ENCODE measurements around the gene SALL3. TPM values are rescaled to one million over a fixed set of nuclear protein-coding genes. Genes with fewer than 3 reads are reported as not detected.

The SALL3 gene
- total and polyA plus RNA-seq, 2 of the 4 experiments (the other 2 are of a cell fraction) = not detected

DNA sequence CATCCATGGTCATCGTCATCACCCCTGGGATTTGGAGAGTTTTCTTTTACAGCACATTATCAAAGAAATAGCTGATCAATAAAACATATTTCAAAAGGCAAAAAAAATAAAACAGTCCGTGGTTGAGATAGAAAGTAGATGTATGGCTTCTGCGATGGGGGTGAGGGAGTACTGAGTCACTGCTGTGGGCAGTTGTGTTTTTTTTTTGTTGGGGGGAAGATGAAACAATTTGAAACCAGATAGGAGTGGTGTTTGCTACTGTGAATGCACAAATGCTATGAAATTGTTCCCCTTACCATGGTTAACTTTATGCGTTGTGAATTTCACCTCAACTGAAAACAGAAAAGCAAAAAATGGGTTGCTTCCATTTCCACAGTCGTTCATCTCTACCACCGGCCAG, 11.9 kb upstream of the SALL3 start (continued):
- no peak for TF ChIP-seq MXI1 (IDR thresholded peaks at IDR 0.05; ENCODE audit: borderline replicate concordance, low read depth, low read length)

DNA sequence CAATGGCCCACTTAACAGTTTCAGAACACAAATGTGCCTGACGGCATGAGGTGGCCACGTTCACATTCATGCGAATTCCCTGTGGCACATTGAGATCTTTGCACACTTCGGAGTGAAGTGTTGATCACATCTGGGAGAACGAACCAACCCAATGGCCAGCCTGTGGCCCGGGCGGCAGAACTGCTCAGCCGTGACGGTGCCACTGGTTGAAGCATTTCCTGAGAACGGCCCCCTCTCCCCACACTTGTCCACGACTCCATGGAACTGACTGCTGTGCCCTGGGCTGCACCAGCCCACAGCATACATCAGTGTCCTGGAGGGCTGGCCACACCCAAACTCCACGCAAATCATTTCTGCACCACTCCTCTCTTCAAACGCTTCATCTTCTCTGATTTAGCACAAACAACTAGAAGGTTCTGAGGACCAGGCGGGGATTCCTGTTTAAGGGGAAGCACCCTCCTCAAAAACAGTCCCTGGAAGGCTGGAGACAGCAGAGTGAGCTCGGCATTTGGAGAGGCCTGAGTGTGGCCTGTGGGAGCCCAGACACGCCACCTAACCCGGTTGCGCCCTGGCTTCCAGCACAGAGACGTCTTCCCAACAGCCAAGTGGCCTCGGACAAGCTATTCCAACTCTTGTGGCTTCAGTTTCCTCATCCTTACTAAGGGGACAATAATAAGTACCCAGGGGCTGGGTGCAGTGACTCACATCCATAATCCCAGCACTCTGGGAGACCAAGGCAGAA, 9.9 kb upstream of the SALL3 start:
- no TSS peak for BruUV-seq (replicated peaks)
- H2AFZ ChIP-seq (replicated peaks; ENCODE audit: low read length, poor library complexity) = peak overlapping the region; percentile 70
- DNase-seq = no peak
- no peak for ATAC-seq (ENCODE audit: low read depth)
- no peak overlapping the region for H3K14ac ChIP-seq (replicated peaks; ENCODE audit: low read depth, low read length)
- no peaks in the 10 kb centered on the region for H3K36me3 ChIP-seq (ENCODE audit: control insufficient read depth, insufficient read depth, low read length)
- no peak overlapping the region for H3K27ac ChIP-seq (ENCODE audit: insufficient read depth, low read length)
- intact Hi-C loops (cut with micrococcal nuclease) (no loop called here), in situ Hi-C loops (cut with MboI; ENCODE audit: low sequenced_read_pairs) (no loop called here), dilution Hi-C loops (cut with HindIII; ENCODE audit: low sequenced_read_pairs, unreplicated experiment) (no loop called here)
- CTCF ChIA-PET = no interaction called here
- H2BK15ac ChIP-seq (ENCODE audit: low read depth, low read length) = no peak overlapping the region
- H3K56ac ChIP-seq (ENCODE audit: extremely low read depth, insufficient read depth, low read length) = no peak overlapping the region
- H2BK120ac ChIP-seq (ENCODE audit: low read depth, low read length) = no peak overlapping the region
- no peak overlapping the region for H3K4me2 ChIP-seq (ENCODE audit: low read depth, low read length)
- 67% methylated on average over 10 of the region's 20 CpGs; no CpG with 5 or more reads in 1 of the 2 experiments for WGBS, 2 experiments (ENCODE audit: extremely low coverage in 2 of 2, insufficient read length in 1 of 2)
- H4K8ac ChIP-seq (ENCODE audit: low read depth in 2 of 2, low read length in 2 of 2) = no peak overlapping the region
- no peaks in the 10 kb centered on the region for H3K9me1 ChIP-seq (ENCODE audit: insufficient read depth, low read length)
- POLR2A ChIA-PET (ENCODE audit: unreplicated experiment) = no interaction called here
- no peak overlapping the region for H3K23ac ChIP-seq (ENCODE audit: low read depth, low read length)
- no peak overlapping the region for H3K4me3 ChIP-seq (ENCODE audit: insufficient read depth, low read depth, low read length)
- no peak overlapping the region for H3K4ac ChIP-seq (ENCODE audit: low read depth, low read length)
- no peak overlapping the region for H2BK5ac ChIP-seq (ENCODE audit: low read depth, low read length, poor library complexity, severe bottlenecking)
- TF ChIP-seq RAD21 (IDR thresholded peaks at IDR 0.05; ENCODE audit: low read length) (no peak), FOS (IDR thresholded peaks at IDR 0.05; ENCODE audit: low read depth, low read length) (no peak), MXI1 (IDR thresholded peaks at IDR 0.05; ENCODE audit: borderline replicate concordance, low read depth, low read length) (no peak), POLR2A (IDR thresholded peaks at IDR 0.05; ENCODE audit: low read depth, low read length) (no peak), RCOR1 (IDR thresholded peaks at IDR 0.05; ENCODE audit: insufficient replicate concordance, low read length) (no peak), CEBPB (IDR thresholded peaks at IDR 0.05; ENCODE audit: low read depth, low read length) (no peak), SMC3 (IDR thresholded peaks at IDR 0.05; ENCODE audit: low read depth, low read length) (no peak), MAFK (IDR thresholded peaks at IDR 0.05; ENCODE audit: low read depth, low read length) (no peak), NFE2L2 (IDR thresholded peaks at IDR 0.05; ENCODE audit: low read depth, low read length) (no peak), CHD1 (IDR thresholded peaks at IDR 0.05; ENCODE audit: low read depth, low read length) (no peak)
- TF ChIP-seq, protein P1, sequence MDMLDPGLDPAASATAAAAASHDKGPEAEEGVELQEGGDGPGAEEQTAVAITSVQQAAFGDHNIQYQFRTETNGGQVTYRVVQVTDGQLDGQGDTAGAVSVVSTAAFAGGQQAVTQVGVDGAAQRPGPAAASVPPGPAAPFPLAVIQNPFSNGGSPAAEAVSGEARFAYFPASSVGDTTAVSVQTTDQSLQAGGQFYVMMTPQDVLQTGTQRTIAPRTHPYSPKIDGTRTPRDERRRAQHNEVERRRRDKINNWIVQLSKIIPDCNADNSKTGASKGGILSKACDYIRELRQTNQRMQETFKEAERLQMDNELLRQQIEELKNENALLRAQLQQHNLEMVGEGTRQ (IDR thresholded peaks at IDR 0.05; ENCODE audit: low read depth, low read length) = no peak
- TF ChIP-seq, protein P2, sequence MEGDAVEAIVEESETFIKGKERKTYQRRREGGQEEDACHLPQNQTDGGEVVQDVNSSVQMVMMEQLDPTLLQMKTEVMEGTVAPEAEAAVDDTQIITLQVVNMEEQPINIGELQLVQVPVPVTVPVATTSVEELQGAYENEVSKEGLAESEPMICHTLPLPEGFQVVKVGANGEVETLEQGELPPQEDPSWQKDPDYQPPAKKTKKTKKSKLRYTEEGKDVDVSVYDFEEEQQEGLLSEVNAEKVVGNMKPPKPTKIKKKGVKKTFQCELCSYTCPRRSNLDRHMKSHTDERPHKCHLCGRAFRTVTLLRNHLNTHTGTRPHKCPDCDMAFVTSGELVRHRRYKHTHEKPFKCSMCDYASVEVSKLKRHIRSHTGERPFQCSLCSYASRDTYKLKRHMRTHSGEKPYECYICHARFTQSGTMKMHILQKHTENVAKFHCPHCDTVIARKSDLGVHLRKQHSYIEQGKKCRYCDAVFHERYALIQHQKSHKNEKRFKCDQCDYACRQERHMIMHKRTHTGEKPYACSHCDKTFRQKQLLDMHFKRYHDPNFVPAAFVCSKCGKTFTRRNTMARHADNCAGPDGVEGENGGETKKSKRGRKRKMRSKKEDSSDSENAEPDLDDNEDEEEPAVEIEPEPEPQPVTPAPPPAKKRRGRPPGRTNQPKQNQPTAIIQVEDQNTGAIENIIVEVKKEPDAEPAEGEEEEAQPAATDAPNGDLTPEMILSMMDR (conservative IDR thresholded peaks at IDR 0.05; ENCODE audit: low read depth, low read length) = no peak
- TF ChIP-seq, protein P3, sequence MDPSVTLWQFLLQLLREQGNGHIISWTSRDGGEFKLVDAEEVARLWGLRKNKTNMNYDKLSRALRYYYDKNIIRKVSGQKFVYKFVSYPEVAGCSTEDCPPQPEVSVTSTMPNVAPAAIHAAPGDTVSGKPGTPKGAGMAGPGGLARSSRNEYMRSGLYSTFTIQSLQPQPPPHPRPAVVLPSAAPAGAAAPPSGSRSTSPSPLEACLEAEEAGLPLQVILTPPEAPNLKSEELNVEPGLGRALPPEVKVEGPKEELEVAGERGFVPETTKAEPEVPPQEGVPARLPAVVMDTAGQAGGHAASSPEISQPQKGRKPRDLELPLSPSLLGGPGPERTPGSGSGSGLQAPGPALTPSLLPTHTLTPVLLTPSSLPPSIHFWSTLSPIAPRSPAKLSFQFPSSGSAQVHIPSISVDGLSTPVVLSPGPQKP (IDR thresholded peaks at IDR 0.05; ENCODE audit: borderline replicate concordance, low read depth, low read length) = no peak
- H3K4me1 ChIP-seq (ENCODE audit: control insufficient read depth, insufficient read depth, low read length) = no peaks in the 10 kb centered on the region
- peaks cover 24% of the 10 kb centered on the region for H3K27me3 ChIP-seq (ENCODE audit: control insufficient read depth, insufficient read depth, low read length)
- H2AK9ac ChIP-seq (replicated peaks; ENCODE audit: low read depth, low read length, poor library complexity) = no peak overlapping the region
- H4K20me1 ChIP-seq (ENCODE audit: insufficient read depth, low read length) = no peaks in the 10 kb centered on the region
- no peak overlapping the region for H2AK5ac ChIP-seq (ENCODE audit: low read depth, low read length)
- no peak overlapping the region for H3K18ac ChIP-seq (ENCODE audit: low read depth, low read length)
- H4K5ac ChIP-seq (ENCODE audit: low read depth, low read length) = no peak overlapping the region
- H4K91ac ChIP-seq (ENCODE audit: insufficient read depth, low read depth, low read length) = no peak overlapping the region
- H3K79me1 ChIP-seq (ENCODE audit: low read depth in 1 of 2, low read length in 2 of 2) = no peaks in the 10 kb centered on the region
- H3K9me3 ChIP-seq (ENCODE audit: control insufficient read depth, insufficient read depth, low read length) = peaks cover 3% of the 10 kb centered on the region; the same call in 1 of the 2 replicates
- no peak overlapping the region for H2BK20ac ChIP-seq (ENCODE audit: low read depth, low read length)
- no peak overlapping the region for H3K9ac ChIP-seq (ENCODE audit: low read depth, low read length)
